HG03139 (cell line): ENCODE data around the gene TBC1D8.
"Not testable (repeated sequence)": the region's sequence is repeated elsewhere in the genome, so short reads cannot be mapped to it uniquely, and the experiment has no call there.

Experiments used
- ATAC-seq: cut with Tn5 transposase; IDR thresholded peaks from one replicate; pipeline ENCODE4 v1.9.1; 2021; ENCODE audit not compliant: unreplicated experiment

TBC1D8 gene

GRCh38 chr2:101080211-101081068 lies 70.7 kb downstream of the TBC1D8 start:
- no peak for ATAC-seq

- no peak for ATAC-seq
These were observed 74.6 kb downstream of the TBC1D8 start for GRCh38 chr2:101076581-101076980.

GRCh38 chr2:101064868-101065549 lies 86.2 kb downstream of the TBC1D8 start:
- ATAC-seq: no peak

GRCh38 chr2:101064505-101064867 lies 86.7 kb downstream of the TBC1D8 start:
- no peak for ATAC-seq

- ATAC-seq: no peak
These were observed 87.1 kb downstream of the TBC1D8 start for GRCh38 chr2:101064125-101064502.

GRCh38 chr2:101063352-101064124 lies 87.6 kb downstream of the TBC1D8 start:
- no peak for ATAC-seq

GRCh38 chr2:101058386-101058785 lies 92.8 kb downstream of the TBC1D8 start:
- ATAC-seq: no peak

GRCh38 chr2:101057051-101057933 lies 93.9 kb downstream of the TBC1D8 start:
- no peak for ATAC-seq

- ATAC-seq: no peak
These were observed 98.1 kb downstream of the TBC1D8 start for GRCh38 chr2:101053117-101053516.

GRCh38 chr2:101052147-101052546 lies 99.0 kb downstream of the TBC1D8 start:
- no peak for ATAC-seq

- not testable (repeated sequence) for ATAC-seq
These were observed 100.3 kb downstream of the TBC1D8 start for GRCh38 chr2:101050886-101051285.

GRCh38 chr2:101048756-101049155 lies 102.4 kb downstream of the TBC1D8 start:
- ATAC-seq: no peak

GRCh38 chr2:101047774-101048173 lies 103.4 kb downstream of the TBC1D8 start:
- ATAC-seq: no peak

GRCh38 chr2:101047075-101047766 lies 104.0 kb downstream of the TBC1D8 start:
- ATAC-seq: no peak

- no peak for ATAC-seq
These were observed 105.9 kb downstream of the TBC1D8 start for GRCh38 chr2:101045330-101045729.

- ATAC-seq: no peak
These were observed 109.8 kb downstream of the TBC1D8 start for GRCh38 chr2:101041413-101041812.

GRCh38 chr2:101040761-101041160 lies 110.4 kb downstream of the TBC1D8 start:
- no peak for ATAC-seq

- no peak for ATAC-seq
These were observed 111.1 kb downstream of the TBC1D8 start for GRCh38 chr2:101040072-101040471.

- no peak for ATAC-seq
These were observed 112.5 kb downstream of the TBC1D8 start for GRCh38 chr2:101038455-101039255.
